Gastrocnemius medialis (tissue), 4 donors: ENCODE data around the gene CACNA1B. TPM values are rescaled to one million over a fixed set of nuclear protein-coding genes. Genes with fewer than 3 reads are reported as not detected.

Source experiments
- ATAC-seq, 2 donors: fragments of 150-250 bp; one replicate each; pipeline ENCODE4 v1.9.1; 2016
- DNase-seq, 2 donors: peaks; one replicate each; pipeline ENCODE4 v3.0.0-alpha.2; 2019
- H3K27ac ChIP-seq, 4 donors: fragments of 200-600 bp; sonication (generic); 1 replicate in 1 of 4; 2 replicates in 3 of 4; pipeline ENCODE4 v1.5.1; 2016 to 2018; ENCODE audit warnings: mild to moderate bottlenecking in 2 of 4, moderate library complexity in 1 of 4
- H3K27me3 ChIP-seq, 3 donors: fragments of 200-600 bp; sonication (generic) in 2 of 3; 1 replicate in 1 of 3; 2 replicates in 2 of 3; pipeline versions ENCODE4 v1.5.1 to v1.6.0; 2016 to 2019; ENCODE audit warnings: mild to moderate bottlenecking in 1 of 3, moderate library complexity in 1 of 3
- H3K36me3 ChIP-seq, 2 donors: fragments of 200-600 bp; sonication (generic) in 1 of 2; one replicate each; pipeline ENCODE4 v1.5.1; 2017 to 2018
- H3K4me1 ChIP-seq, 2 donors: fragments of 200-600 bp; sonication (generic) in 1 of 2; one replicate each; pipeline ENCODE4 v1.5.1; 2016 to 2017; ENCODE audit warnings: mild to moderate bottlenecking in 2 of 2
- H3K4me3 ChIP-seq, 4 donors: fragments of 200-600 bp; sonication (generic) in 3 of 4; 1 replicate in 1 of 4; 2 replicates in 3 of 4; pipeline ENCODE4 v1.5.1; 2016 to 2019; ENCODE audit warnings: mild to moderate bottlenecking in 2 of 4
- H3K9me3 ChIP-seq, 3 donors: fragments of 200-600 bp; sonication (generic) in 2 of 3; 1 replicate in 1 of 3; 2 replicates in 2 of 3; pipeline ENCODE4 v1.5.1; 2016 to 2019
- CTCF ChIP-seq, 5 experiments: fragments of 450-650 bp in 3 of 5; fragments of 200-600 bp in 2 of 5; sonication (generic) in 2 of 5; IDR thresholded peaks in 4 of 5; conservative IDR thresholded peaks in 1 of 5; 1 replicate in 4 of 5; 2 replicates in 1 of 5; pipeline ENCODE4 v1.5.1; 2016 to 2019; ENCODE audit warnings: antibody characterized with exemption in 5 of 5, mild to moderate bottlenecking in 3 of 5, moderate library complexity in 3 of 5
- POLR2A ChIP-seq, 2 donors: fragments of 450-650 bp; IDR thresholded peaks; one replicate each; pipeline ENCODE4 v1.6.1; 2017; ENCODE audit warnings: antibody characterized with exemption in 2 of 2, mild to moderate bottlenecking in 2 of 2, moderate library complexity in 2 of 2
- in situ Hi-C, 4 donors: fragments of 200-750 bp; cut with MboI; loops; one replicate each; pipeline versions ENCODE4 v1.15.0 to v1.8.0; 2017; ENCODE audit warnings: low sequenced_read_pairs in 4 of 4
- intact Hi-C: fragments of 100-400 bp; cut with DNase I; formaldehyde crosslinking; loops from one replicate; pipeline ENCODE4 v1.15.1; 2023; ENCODE audit warnings: low total_unique reads
- total RNA-seq, 4 donors: library from RNA; depleted of rRNA; stranded (reverse); fragments of >200 nt; gene quantifications; one replicate each; pipeline versions ENCODE4 v1.1.0 to v1.2.3, GENCODE V29; 2016

Gene CACNA1B
- total RNA-seq, 4 donors from 2014 or later: 0.07 TPM; not detected in 3

- Histone ChIP-seq H3K9me3 (peaks cover 0 to 6% (median 0%) of the 10 kb centered on the region in 3 donors), H3K36me3 (no peaks in the 10 kb centered on the region), H3K27me3 (no peaks in the 10 kb centered on the region), H3K4me3 (no peak overlapping the region), H3K27ac (no peak overlapping the region), H3K4me1 (no peaks in the 10 kb centered on the region)
- intact Hi-C loops: no loop called here
- in situ Hi-C loops: loop anchor here in 1 of 4 donors (10.0 kb wide), 1 partner anchor 65 kb away; no protein-coding TSS in a partner anchor
- ATAC-seq (no peak), DNase-seq (no peak)
- no peak for TF ChIP-seq CTCF (IDR thresholded peaks at IDR 0.05 in 4 of 5, conservative IDR thresholded peaks at IDR 0.05 in 1 of 5)
- no peak for TF ChIP-seq POLR2A (IDR thresholded peaks at IDR 0.05)
Observed at GRCh38 chr9:137899551-137900360, 22.2 kb downstream of the CACNA1B start.

GRCh38 chr9:137900584-137901310 is 23.2 kb downstream of the CACNA1B start:
- H3K9me3 ChIP-seq: peaks cover 0 to 6% (median 0%) of the 10 kb centered on the region in 3 donors
- no peaks in the 10 kb centered on the region for H3K36me3 ChIP-seq
- in situ Hi-C loops (loop anchor here in 1 of 4 donors (10.0 kb wide), 1 partner anchor 64 kb away; no protein-coding TSS in a partner anchor), intact Hi-C loops (no loop called here)
- no peak overlapping the region for H3K4me3 ChIP-seq
- H3K27me3 ChIP-seq: no peaks in the 10 kb centered on the region
- ATAC-seq (no peak), DNase-seq (no peak)
- no peak overlapping the region for H3K27ac ChIP-seq
- H3K4me1 ChIP-seq: no peaks in the 10 kb centered on the region
- TF ChIP-seq CTCF (IDR thresholded peaks at IDR 0.05 in 4 of 5, conservative IDR thresholded peaks at IDR 0.05 in 1 of 5) (no peak), POLR2A (IDR thresholded peaks at IDR 0.05) (no peak)

GRCh38 chr9:137902646-137903045 is 25.1 kb downstream of the CACNA1B start:
- H3K9me3 ChIP-seq: peaks cover 0 to 6% (median 0%) of the 10 kb centered on the region in 3 donors
- ATAC-seq (no peak), DNase-seq (no peak)
- H3K4me3 ChIP-seq: no peak overlapping the region
- TF ChIP-seq CTCF (IDR thresholded peaks at IDR 0.05 in 4 of 5, conservative IDR thresholded peaks at IDR 0.05 in 1 of 5) (no peak), POLR2A (IDR thresholded peaks at IDR 0.05) (no peak)
- peaks cover 0 to 3% (median 0%) of the 10 kb centered on the region in 3 donors for H3K27me3 ChIP-seq
- no peak overlapping the region for H3K27ac ChIP-seq
- intact Hi-C loops (no loop called here), in situ Hi-C loops (loop anchor here in 1 of 4 donors (10.0 kb wide), 1 partner anchor 62 kb away; no protein-coding TSS in a partner anchor)
- no peaks in the 10 kb centered on the region for H3K36me3 ChIP-seq
- H3K4me1 ChIP-seq: no peaks in the 10 kb centered on the region

GRCh38 chr9:137905740-137906139 is 28.2 kb downstream of the CACNA1B start:
- Histone ChIP-seq H3K4me1 (no peaks in the 10 kb centered on the region), H3K36me3 (no peaks in the 10 kb centered on the region), H3K9me3 (peaks cover 0 to 6% (median 0%) of the 10 kb centered on the region in 3 donors), H3K27ac (no peak overlapping the region), H3K27me3 (peaks cover 0 to 3% (median 0%) of the 10 kb centered on the region in 3 donors), H3K4me3 (no peak overlapping the region)
- no peak for DNase-seq
- TF ChIP-seq CTCF (IDR thresholded peaks at IDR 0.05 in 4 of 5, conservative IDR thresholded peaks at IDR 0.05 in 1 of 5) (no peak), POLR2A (IDR thresholded peaks at IDR 0.05) (no peak)
- in situ Hi-C loops: loop anchor here in 1 of 4 donors (10.0 kb wide), 1 partner anchor 59 kb away; no protein-coding TSS in a partner anchor
- intact Hi-C loops: no loop called here
- ATAC-seq: no peak
